ENCODE measurements around the gene FSIP2.

DNA sequence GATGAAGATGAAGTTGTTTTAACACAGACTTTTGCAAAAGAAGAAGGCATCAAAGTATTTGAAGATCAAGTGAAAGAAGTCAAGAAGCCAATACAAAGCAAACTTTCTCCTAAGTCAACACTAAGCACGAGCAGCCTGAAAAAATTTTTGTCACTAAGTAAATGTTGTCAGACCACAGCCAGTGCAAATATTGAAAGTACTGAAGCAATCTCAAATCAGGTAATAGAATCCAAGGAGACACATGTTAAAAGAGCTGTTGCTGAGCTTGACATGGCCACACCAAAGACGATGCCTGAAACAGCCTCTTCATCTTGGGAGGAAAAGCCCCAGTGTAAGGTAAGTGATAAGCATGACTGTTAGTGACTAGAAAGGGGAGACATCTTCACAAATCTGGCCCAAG, 75.1 kb downstream of the FSIP2 start:
- TF ChIP-seq POLR2AphosphoS5 (IDR thresholded peaks at IDR 0.05; ENCODE audit: insufficient read depth in 1 of 2, low read depth in 1 of 2), result no peak
- no peak for TF ChIP-seq POLR2A (IDR thresholded peaks at IDR 0.05)
